ENCODE measurements around the gene RAB7B.

- TF ChIP-seq CTCF (IDR thresholded peaks at IDR 0.05; ENCODE audit: low read depth, low read length, poor library complexity, severe bottlenecking), result no peak
- TF ChIP-seq EZH2phosphoT487 (IDR thresholded peaks at IDR 0.05; ENCODE audit: borderline replicate concordance, low read length), result no peak
Measured at GRCh38 chr1:205949753-205950152, 53.4 kb downstream of the RAB7B start.
